ENCODE measurements around the gene RASAL1. TPM values are rescaled to one million over a fixed set of nuclear protein-coding genes. Genes with fewer than 3 reads are reported as not detected.
A peak's percentile ranks its signal among the peaks of the same experiment; 100 is the strongest.

The RASAL1 gene
- polyA plus RNA-seq, 2 of the 4 experiments (the other 2 are of a cell fraction): 0.30 to 0.34 TPM

- CTCF ChIA-PET: interaction anchor here (1.4 to 2.7 kb wide), 4 partner anchors 8 to 96 kb away, joined by 3 to 8 read pairs (median 6); no protein-coding TSS in a partner anchor
- 0 out of 3 replicates have a peak, but pooled peaks cover 6% of the 10 kb centered on the region for H3K4me1 ChIP-seq
- H3K9me3 ChIP-seq: no peaks in the 10 kb centered on the region
Measured at GRCh38 chr12:113056631-113057488, 78.7 kb downstream of the RASAL1 start, which contains the start of gene DTX1. Gene DTX1, plus strand, starts transcription at chr12:113056730. Its CDS starts 1,463 bp downstream, at chr12:113058193.

GRCh38 chr12:113056381-113056630, 79.3 kb downstream of the RASAL1 start:
- no peak for FAIRE-seq
- ATAC-seq: peak in 1 of 2 experiments; percentile 8; a peak in 2 of 6 replicates
- no peak for DNase-seq (ENCODE audit: low read depth in 1 of 2, low spot score in 1 of 2)
- TF ChIP-seq FOSB (CRISPR knock-in tag; IDR thresholded peaks at IDR 0.05): no peak
- Histone ChIP-seq H3K4me2 (peak overlapping the region; percentile 95), H3K4me1 (0 out of 3 replicates have a peak, but pooled peaks cover 6% of the 10 kb centered on the region), H3K4me3 (peak overlapping the region; percentile 56), H3K9me3 (no peaks in the 10 kb centered on the region), H3K27ac (peak overlapping the region in 1 of 2 experiments; percentile 77; a peak in 3 of 6 replicates)
- ChIA-PET POLR2A (no interaction called here), CTCF (interaction anchor here (1.2 to 1.5 kb wide), 3 partner anchors 36 to 97 kb away, joined by 3 to 4 read pairs (median 3); no protein-coding TSS in a partner anchor)
- WGBS (ENCODE audit: missing lambda C conversion rate): 29% methylated on average over 8 of the region's 8 CpGs

More at GRCh38 chr12:113056631-113057488, 78.7 kb downstream of the RASAL1 start, which contains the start of gene DTX1:
- no peak for DNase-seq (ENCODE audit: low read depth in 1 of 2, low spot score in 1 of 2)
- POLR2A ChIA-PET: no interaction called here
- TF ChIP-seq ZC3H11A (IDR thresholded peaks at IDR 0.05) (no peak), CHD4 (IDR thresholded peaks at IDR 0.05; ENCODE audit: borderline replicate concordance) (no peak), HOXB13 (CRISPR knock-in tag; IDR thresholded peaks at IDR 0.05; ENCODE audit: low read depth) (no peak), CTCF (IDR thresholded peaks at IDR 0.05) (no peak)
- 4% methylated on average over 26 of the region's 94 CpGs for WGBS (ENCODE audit: missing lambda C conversion rate)
- peak in 1 of 2 experiments; percentile 61; a peak in 3 of 6 replicates for ATAC-seq
- peak within 1 kb of the TSS; percentile 56 for H3K4me3 ChIP-seq
- H3K27ac ChIP-seq: peak within 1 kb of the TSS; percentile 37 to 77; a peak in 4 of 6 replicates
- no peak for FAIRE-seq
- peak within 1 kb of the TSS; percentile 95 for H3K4me2 ChIP-seq

- Histone ChIP-seq H3K9me3 (no peaks in the 10 kb centered on the region), H3K4me2 (peak overlapping the region; percentile 95; the same call in 2 of the 3 replicates), H3K4me1 (0 out of 3 replicates have a peak, but pooled peaks cover 6% of the 10 kb centered on the region), H3K4me3 (peak overlapping the region; percentile 56; the same call in 2 of the 3 replicates), H3K27ac (no peak overlapping the region)
- TF ChIP-seq EP300 (IDR thresholded peaks at IDR 0.05): no peak
- no peak for TF ChIP-seq HES2 (IDR thresholded peaks at IDR 0.05)
- TF ChIP-seq ELK1 (IDR thresholded peaks at IDR 0.05; ENCODE audit: low read depth, low read length): no peak
- no peak for TF ChIP-seq NPAS2 (CRISPR knock-in tag; IDR thresholded peaks at IDR 0.05; ENCODE audit: borderline replicate concordance)
- TF ChIP-seq MYC (IDR thresholded peaks at IDR 0.05; ENCODE audit: borderline replicate concordance, low read length): no peak
- TF ChIP-seq USF2 (IDR thresholded peaks at IDR 0.05): no peak
- no peak for TF ChIP-seq EHF (CRISPR knock-in tag; IDR thresholded peaks at IDR 0.05)
- TF ChIP-seq POLR2A (IDR thresholded peaks at IDR 0.05; ENCODE audit: low read length): no peak
- no peak for TF ChIP-seq PBX3 (IDR thresholded peaks at IDR 0.05)
- TF ChIP-seq ATOH8 (CRISPR knock-in tag; IDR thresholded peaks at IDR 0.05; ENCODE audit: low read depth): no peak
- no peak for TF ChIP-seq CTCF (IDR thresholded peaks at IDR 0.05)
- TF ChIP-seq RARB (CRISPR knock-in tag; IDR thresholded peaks at IDR 0.05): no peak
- POLR2A ChIA-PET: no interaction called here
- FAIRE-seq: no peak
- ATAC-seq: peak; percentile 18 to 32; a peak in 3 of 6 replicates
- no peak for DNase-seq (ENCODE audit: low read depth in 1 of 2, low spot score in 1 of 2)
- CTCF ChIA-PET: interaction anchor here (1.2 to 11.0 kb wide), 5 partner anchors 36 to 98 kb away, joined by 3 to 142 read pairs (median 4); partner anchors contain the start of gene CFAP73
- 57% methylated on average over 8 of the region's 13 CpGs for WGBS (ENCODE audit: missing lambda C conversion rate)
Measured at GRCh38 chr12:113055594-113056380, 79.8 kb downstream of the RASAL1 start.
